ENCODE data around the gene FSTL5. TPM values are rescaled to one million over a fixed set of nuclear protein-coding genes. Genes with fewer than 3 reads are reported as not detected.

The FSTL5 gene
- total RNA-seq, 1 experiment from 2014 or later, result not detected

DNA sequence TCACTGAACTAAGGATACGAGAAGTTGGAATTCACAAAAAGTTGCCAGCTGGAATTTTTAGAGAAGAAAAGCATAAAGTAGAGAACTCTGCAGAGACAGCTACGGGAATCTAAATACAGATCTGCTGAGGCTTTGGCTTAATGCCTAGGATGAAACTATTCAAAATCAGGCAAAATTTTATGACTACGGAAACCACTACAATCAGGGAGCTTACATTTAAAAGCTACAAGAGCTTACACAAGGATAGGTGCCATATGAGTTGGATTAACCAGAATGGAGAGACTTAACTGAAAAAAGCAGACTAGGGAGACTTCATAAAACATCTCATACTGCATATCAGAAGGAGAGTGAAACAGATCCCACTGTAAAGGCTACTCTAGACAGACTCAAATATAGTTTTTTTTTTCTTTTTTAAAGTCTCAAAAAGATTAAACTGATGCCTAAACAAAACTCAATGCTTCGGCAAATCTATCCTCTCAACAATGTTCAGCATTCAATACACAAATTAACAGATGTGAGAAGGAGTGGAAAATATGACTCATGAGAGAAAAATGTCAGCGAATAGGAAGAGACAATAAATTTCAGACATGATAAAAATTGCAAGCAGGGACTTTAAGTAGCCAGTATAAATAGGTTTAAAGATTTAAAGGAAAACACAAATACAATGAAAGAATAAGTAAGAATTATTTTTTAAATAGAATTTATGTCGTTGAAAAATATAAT is 586.1 kb downstream of the FSTL5 start:
- intact Hi-C loops (cut with micrococcal nuclease), result loop anchor here (10.0 kb wide), 1 partner anchor 367 kb away; no protein-coding TSS in a partner anchor
- CTCF ChIA-PET, result no interaction called here
- H3K27ac ChIP-seq (ENCODE audit: low read depth, low read length), result no peak overlapping the region
- H3K79me2 ChIP-seq (ENCODE audit: insufficient read depth, low read length), result no peaks in the 10 kb centered on the region
- H3K4me3 ChIP-seq (replicated peaks in 1 of 2; ENCODE audit: low read depth in 1 of 2, low read length in 2 of 2), result no peak overlapping the region
- no peak for ATAC-seq
- no peaks in the 10 kb centered on the region for H3K9me3 ChIP-seq (ENCODE audit: control insufficient read depth in 1 of 2, insufficient read depth in 1 of 2, low read depth in 1 of 2, low read length in 2 of 2)
- no TSS peak for BruUV-seq (replicated peaks)
- no peak for DNase-seq (ENCODE audit: low read depth, low spot score)
- H4K20me1 ChIP-seq (ENCODE audit: insufficient read depth), result no peaks in the 10 kb centered on the region
- H3K9me2 ChIP-seq (ENCODE audit: insufficient read depth), result no peaks in the 10 kb centered on the region
- POLR2A ChIA-PET, result no interaction called here
- H3K4me2 ChIP-seq (ENCODE audit: low read length), result peak overlapping the region; percentile 34
- no peak overlapping the region for H3K9ac ChIP-seq (ENCODE audit: low read length)
- RAD21 ChIA-PET (ENCODE audit: low non-redundant PET in 1 of 2, low total read pairs in 2 of 2, uncharacterized antibody in 2 of 2, unreplicated experiment in 2 of 2), result no interaction called here
- peak overlapping the region; percentile 92 for H2AFZ ChIP-seq (ENCODE audit: low read depth, low read length, poor library complexity, severe bottlenecking)
- no peaks in the 10 kb centered on the region for H3K36me3 ChIP-seq (ENCODE audit: control insufficient read depth in 1 of 2, insufficient read depth in 2 of 2, low read length in 2 of 2)
- H3K27me3 ChIP-seq (ENCODE audit: insufficient read depth, low read length), result no peaks in the 10 kb centered on the region
- TF ChIP-seq RAD21 (IDR thresholded peaks at IDR 0.05; ENCODE audit: low read depth) (no peak), CBX3 (IDR thresholded peaks at IDR 0.05; ENCODE audit: low read depth) (peak; percentile 42; the same call in 1 of the 2 replicates), JUND (IDR thresholded peaks at IDR 0.05) (peak; percentile 70), FOSL1 (IDR thresholded peaks at IDR 0.05; ENCODE audit: low read depth) (peak; percentile 72), SP1 (IDR thresholded peaks at IDR 0.05; ENCODE audit: low read depth) (peak; percentile 34; the same call in 1 of the 2 replicates)
- TF ChIP-seq, protein P1, sequence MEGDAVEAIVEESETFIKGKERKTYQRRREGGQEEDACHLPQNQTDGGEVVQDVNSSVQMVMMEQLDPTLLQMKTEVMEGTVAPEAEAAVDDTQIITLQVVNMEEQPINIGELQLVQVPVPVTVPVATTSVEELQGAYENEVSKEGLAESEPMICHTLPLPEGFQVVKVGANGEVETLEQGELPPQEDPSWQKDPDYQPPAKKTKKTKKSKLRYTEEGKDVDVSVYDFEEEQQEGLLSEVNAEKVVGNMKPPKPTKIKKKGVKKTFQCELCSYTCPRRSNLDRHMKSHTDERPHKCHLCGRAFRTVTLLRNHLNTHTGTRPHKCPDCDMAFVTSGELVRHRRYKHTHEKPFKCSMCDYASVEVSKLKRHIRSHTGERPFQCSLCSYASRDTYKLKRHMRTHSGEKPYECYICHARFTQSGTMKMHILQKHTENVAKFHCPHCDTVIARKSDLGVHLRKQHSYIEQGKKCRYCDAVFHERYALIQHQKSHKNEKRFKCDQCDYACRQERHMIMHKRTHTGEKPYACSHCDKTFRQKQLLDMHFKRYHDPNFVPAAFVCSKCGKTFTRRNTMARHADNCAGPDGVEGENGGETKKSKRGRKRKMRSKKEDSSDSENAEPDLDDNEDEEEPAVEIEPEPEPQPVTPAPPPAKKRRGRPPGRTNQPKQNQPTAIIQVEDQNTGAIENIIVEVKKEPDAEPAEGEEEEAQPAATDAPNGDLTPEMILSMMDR (IDR thresholded peaks at IDR 0.05 in 2 of 3, conservative IDR thresholded peaks at IDR 0.05 in 1 of 3; ENCODE audit: borderline replicate concordance in 1 of 3, insufficient read depth in 1 of 3, low read depth in 2 of 3, low read length in 2 of 3), result no peak
- H3K4me1 ChIP-seq (ENCODE audit: control insufficient read depth in 1 of 2, insufficient read depth in 2 of 2, low read length in 2 of 2), result peaks cover 4 to 17% of the 10 kb centered on the region in 2 experiments; a peak in 3 of 4 replicates

DNA sequence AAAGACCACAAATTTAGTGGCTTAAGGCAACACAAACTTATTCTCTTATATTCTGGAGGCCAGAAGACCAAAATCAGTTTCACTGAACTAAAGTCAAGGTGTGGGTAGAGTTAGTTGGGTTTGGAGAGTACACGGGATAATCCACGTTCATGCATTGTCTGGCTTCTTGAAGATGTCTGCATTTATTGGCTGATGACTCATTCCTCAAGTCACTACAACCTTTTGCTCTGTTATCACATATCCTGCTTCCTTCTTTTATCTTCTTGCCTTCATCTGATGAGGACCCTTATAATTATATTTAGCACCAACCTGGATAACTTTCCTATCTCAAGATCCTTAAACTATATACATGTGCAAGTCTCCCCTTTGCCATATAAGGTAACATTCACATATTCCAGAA is 590.0 kb downstream of the FSTL5 start:
- no peaks in the 10 kb centered on the region for H3K9me2 ChIP-seq (ENCODE audit: insufficient read depth)
- H3K4me1 ChIP-seq (ENCODE audit: control insufficient read depth in 1 of 2, insufficient read depth in 2 of 2, low read length in 2 of 2), result peaks cover 4 to 17% of the 10 kb centered on the region in 2 experiments; a peak in 3 of 4 replicates
- BruUV-seq (replicated peaks), result no TSS peak
- no peaks in the 10 kb centered on the region for H3K79me2 ChIP-seq (ENCODE audit: insufficient read depth, low read length)
- no peak overlapping the region for H3K9ac ChIP-seq (ENCODE audit: low read length)
- no peak overlapping the region for H3K27ac ChIP-seq (ENCODE audit: low read depth, low read length)
- TF ChIP-seq CBX3 (IDR thresholded peaks at IDR 0.05; ENCODE audit: low read depth) (0 out of 2 replicates have a peak, but pooled peaks have one; percentile 23), FOSL1 (IDR thresholded peaks at IDR 0.05; ENCODE audit: low read depth) (peak; percentile 32; the same call in 1 of the 2 replicates), RAD21 (IDR thresholded peaks at IDR 0.05; ENCODE audit: low read depth) (no peak), JUND (IDR thresholded peaks at IDR 0.05) (peak; percentile 31; the same call in 1 of the 2 replicates), ZNF274 (IDR thresholded peaks at IDR 0.05; ENCODE audit: low read depth, low read length) (no peak), SRF (IDR thresholded peaks at IDR 0.05; ENCODE audit: low read depth) (peak; percentile 43; the same call in 1 of the 2 replicates), SP1 (IDR thresholded peaks at IDR 0.05; ENCODE audit: low read depth) (no peak), TCF7L2 (IDR thresholded peaks at IDR 0.05; ENCODE audit: borderline replicate concordance, extremely low read depth, insufficient read depth, insufficient read length) (peak; percentile 43), MAX (IDR thresholded peaks at IDR 0.05) (no peak)
- TF ChIP-seq, protein P1 (IDR thresholded peaks at IDR 0.05 in 2 of 3, conservative IDR thresholded peaks at IDR 0.05 in 1 of 3; ENCODE audit: borderline replicate concordance in 1 of 3, insufficient read depth in 1 of 3, low read depth in 2 of 3, low read length in 2 of 3), result no peak
- ChIA-PET CTCF (no interaction called here), RAD21 (ENCODE audit: low non-redundant PET in 1 of 2, low total read pairs in 2 of 2, uncharacterized antibody in 2 of 2, unreplicated experiment in 2 of 2) (no interaction called here), POLR2A (no interaction called here)
- H3K9me3 ChIP-seq (ENCODE audit: control insufficient read depth in 1 of 2, insufficient read depth in 1 of 2, low read depth in 1 of 2, low read length in 2 of 2), result no peaks in the 10 kb centered on the region
- ATAC-seq (peak; percentile 55; the same call in 1 of the 2 replicates), DNase-seq (ENCODE audit: low read depth, low spot score) (no peak)
- peak overlapping the region; percentile 40 for H3K4me2 ChIP-seq (ENCODE audit: low read length)
- peak overlapping the region; percentile 77 for H2AFZ ChIP-seq (ENCODE audit: low read depth, low read length, poor library complexity, severe bottlenecking)
- no peaks in the 10 kb centered on the region for H3K36me3 ChIP-seq (ENCODE audit: control insufficient read depth in 1 of 2, insufficient read depth in 2 of 2, low read length in 2 of 2)
- intact Hi-C loops (cut with micrococcal nuclease), result loop anchor here (10.0 kb wide), 1 partner anchor 371 kb away; no protein-coding TSS in a partner anchor
- H3K4me3 ChIP-seq (replicated peaks in 1 of 2; ENCODE audit: low read depth in 1 of 2, low read length in 2 of 2), result no peak overlapping the region
- H4K20me1 ChIP-seq (ENCODE audit: insufficient read depth), result no peaks in the 10 kb centered on the region
- H3K27me3 ChIP-seq (ENCODE audit: insufficient read depth, low read length), result no peaks in the 10 kb centered on the region
